HepG2 (cell line): ENCODE results near the gene C10orf71. TPM values are rescaled to one million over a fixed set of nuclear protein-coding genes. Genes with fewer than 3 reads are reported as not detected.

Experiments used
- ATAC-seq: fragments of 200-7000 bp; cut with Tn5 transposase; 3 replicates; pipeline ENCODE4 v1.9.1; 2020; ENCODE audit warnings: mild to moderate bottlenecking, moderate library complexity
- BruUV-seq: library from RNA; stranded (reverse); fragments of 400-500 nt; replicated peaks from 2 replicates; lab custom pipeline; 2021; lab: Mats Ljungman, UMichigan
- CTCF ChIA-PET: fragments of 300-600 bp; formaldehyde crosslinking; extraction: SDS; loops from one replicate; lab custom pipeline; 2021; ENCODE audit warnings: low total read pairs, inconsistent platforms, low intra/inter-chr PET ratio; lab: Yijun Ruan, JAX
- POLR2A ChIA-PET: fragments of 350-600 bp; sonication (Branson Sonifier 250); formaldehyde crosslinking; loops from one replicate; lab custom pipeline; 2020; ENCODE audit warnings: antibody characterized with exemption, inconsistent platforms; lab: Yijun Ruan, JAX
- DNase-seq: peaks from one replicate; pipeline ENCODE4 v3.0.0-alpha.2; 2015; ENCODE audit warnings: low spot score
- FAIRE-seq: peaks from 3 replicates; lab custom pipeline; 2011; peaks lifted over from hg19 to GRCh38; lab: Jason Lieb, UNC
- H2AFZ ChIP-seq: one replicate; pipeline ENCODE4 v1.6.1; 2011; ENCODE audit warnings: low read length, inconsistent platforms
- H3K27ac ChIP-seq: fragments of 300-600 bp; 3 replicates; pipeline ENCODE4 v1.8.0; 2011; ENCODE audit warnings: mixed run types, mild to moderate bottlenecking, mixed read lengths, low read length, inconsistent platforms; ENCODE audit not compliant: insufficient read depth; ENCODE audit errors: extremely low read length
- H3K27me3 ChIP-seq, 2 experiments: fragments of 200-600 bp in 1 of 2; 2 replicates in 1 of 2; 3 replicates in 1 of 2; pipeline versions ENCODE4 v1.6.0 to v1.8.0; 2011; ENCODE audit warnings: low read length in 2 of 2, mild to moderate bottlenecking in 2 of 2, moderate library complexity in 2 of 2, inconsistent platforms in 1 of 2; ENCODE audit not compliant: insufficient read depth in 2 of 2, control insufficient read depth in 1 of 2
- H3K36me3 ChIP-seq, 2 experiments: fragments of 200-600 bp in 1 of 2; replicated peaks in 1 of 2; 2 replicates in 1 of 2; 3 replicates in 1 of 2; pipeline versions ENCODE4 v1.5.1 to v1.8.0; 2011; ENCODE audit warnings: low read length in 2 of 2, inconsistent platforms in 1 of 2; ENCODE audit not compliant: insufficient read depth in 2 of 2, control insufficient read depth in 1 of 2
- H3K4me1 ChIP-seq: 2 replicates; pipeline ENCODE4 v1.5.1; 2012; ENCODE audit warnings: low read length, inconsistent platforms; ENCODE audit not compliant: insufficient read depth
- H3K4me2 ChIP-seq: 2 replicates; pipeline ENCODE4 v1.6.0; 2011; ENCODE audit warnings: low read depth, low read length, inconsistent platforms
- H3K4me3 ChIP-seq, 3 experiments: fragments of 200-600 bp in 1 of 3; sonication (generic), shearing (Covaris generic) in 1 of 3; replicated peaks in 1 of 3; 2 replicates each; pipeline ENCODE4 v1.5.1; 2011 to 2016; ENCODE audit warnings: low read length in 3 of 3, inconsistent platforms in 2 of 3, low read depth in 2 of 3, mild to moderate bottlenecking in 2 of 3, control low read depth in 1 of 3, mixed read lengths in 1 of 3; ENCODE audit not compliant: insufficient read depth in 1 of 3
- H3K79me2 ChIP-seq: one replicate; pipeline ENCODE4 v1.6.1; 2011; ENCODE audit warnings: low read length, inconsistent platforms; ENCODE audit not compliant: insufficient read depth
- H3K9ac ChIP-seq: 2 replicates; pipeline ENCODE4 v1.6.0; 2011; ENCODE audit warnings: mild to moderate bottlenecking, low read depth, low read length, inconsistent platforms; ENCODE audit not compliant: insufficient read depth
- H3K9me3 ChIP-seq: 2 replicates; pipeline ENCODE4 v1.5.1; 2012; ENCODE audit warnings: mild to moderate bottlenecking, low read length
- H4K20me1 ChIP-seq: 2 replicates; pipeline ENCODE4 v1.6.0; 2011; ENCODE audit warnings: inconsistent platforms, mild to moderate bottlenecking, low read length, moderate library complexity; ENCODE audit not compliant: insufficient read depth
- AGO2 ChIP-seq: fragments of 200-400 bp; formaldehyde crosslinking; optimal IDR thresholded peaks from 2 replicates; pipeline ENCODE3; 2017; ENCODE audit warnings: mild to moderate bottlenecking, low read depth, low read length, moderate library complexity
- ASH2L ChIP-seq: fragments of 300-600, 200-600 bp; sonication (generic); IDR thresholded peaks from 2 replicates; pipeline ENCODE4 v1.7.0; 2017; ENCODE audit warnings: low read depth, mild to moderate bottlenecking, moderate library complexity, mixed read lengths, low read length; ENCODE audit not compliant: insufficient read length
- CBX5 ChIP-seq: sonication (generic); formaldehyde crosslinking; IDR thresholded peaks from 2 replicates; pipeline ENCODE4 v1.4.0; 2020; ENCODE audit warnings: missing genetic modification reagents, borderline replicate concordance
- ELF3 ChIP-seq: IDR thresholded peaks from 2 replicates; pipeline ENCODE4 v1.6.1; 2016; ENCODE audit warnings: missing genetic modification reagents, missing compliant biosample characterization
- KMT2A ChIP-seq: sonication (generic); formaldehyde crosslinking; IDR thresholded peaks from 2 replicates; pipeline ENCODE4 v1.4.0; 2020; ENCODE audit warnings: missing genetic modification reagents
- MBD4 ChIP-seq: IDR thresholded peaks from 2 replicates; pipeline ENCODE4 v1.6.1; 2012; ENCODE audit warnings: low read length, inconsistent platforms, borderline replicate concordance
- SAFB2 ChIP-seq: sonication (generic); formaldehyde crosslinking; IDR thresholded peaks from 2 replicates; pipeline ENCODE4 v1.5.1; 2020; ENCODE audit warnings: missing genetic modification reagents, low read depth, mild to moderate bottlenecking, borderline replicate concordance
- TP53 ChIP-seq: sonication (generic); formaldehyde crosslinking; conservative IDR thresholded peaks from 2 replicates; pipeline ENCODE4 v1.4.0; 2020; ENCODE audit warnings: missing genetic modification reagents
- ZNF20 ChIP-seq: sonication (generic); formaldehyde crosslinking; IDR thresholded peaks from 2 replicates; pipeline ENCODE4 v1.4.0; 2020; ENCODE audit warnings: mild to moderate bottlenecking, moderate library complexity, missing genetic modification reagents
- ZNF34 ChIP-seq: sonication (generic); formaldehyde crosslinking; IDR thresholded peaks from 2 replicates; pipeline ENCODE4 v1.4.0; 2020; ENCODE audit warnings: mild to moderate bottlenecking, missing genetic modification reagents, borderline replicate concordance
- ZNF367 ChIP-seq: sonication (generic); formaldehyde crosslinking; IDR thresholded peaks from 2 replicates; pipeline ENCODE4 v1.4.0; 2020; ENCODE audit warnings: missing genetic modification reagents, borderline replicate concordance
- ZNF772 ChIP-seq: sonication (generic); formaldehyde crosslinking; IDR thresholded peaks from 2 replicates; pipeline ENCODE4 v1.5.0; 2020; ENCODE audit warnings: mild to moderate bottlenecking, missing genetic modification reagents
- ZNF850 ChIP-seq: sonication (generic); formaldehyde crosslinking; conservative IDR thresholded peaks from 2 replicates; pipeline ENCODE4 v1.9.0; 2021; ENCODE audit warnings: mild to moderate bottlenecking, missing genetic modification reagents
- WGBS: methylation state at CpG from one replicate; pipeline ENCODE4 v1.1.6; 2017; ENCODE audit warnings: low lambda C conversion rate; 5-methylcytosine and 5-hydroxymethylcytosine counted together
- in situ Hi-C: cut with HindIII; loops from 2 replicates; pipeline ENCODE4 v1.10.0; 2017; ENCODE audit warnings: low pct_unique_long_range_greater_than_20kb; ENCODE audit not compliant: extremely low pct_ligation_motif_present
- intact Hi-C: fragments of 100-400 bp; cut with micrococcal nuclease; formaldehyde crosslinking; loops from one replicate; pipeline ENCODE4 v1.10.0; 2022; ENCODE audit not compliant: unreplicated experiment
- polyA plus RNA-seq, 8 experiments: library from polyadenylated mRNA; depleted of rRNA in 3 of 8; stranded (reverse) in 7 of 8; unstranded in 1 of 8; fragments of >200 nt; fragmentation: Illumina TruSeq in 4 of 8; extraction: Trizol in 4 of 8; gene quantifications; 2 replicates each; pipeline versions ENCODE4 v1.2.1 to v1.2.3, GENCODE V29; 2011 to 2016; ENCODE audit warnings: low read depth in 4 of 8, missing spikeins in 1 of 8, mixed read lengths in 1 of 8; ENCODE audit not compliant: insufficient read depth in 1 of 8
- total RNA-seq, 5 experiments: library from RNA; depleted of rRNA; stranded (reverse); fragments of >200 nt; fragmentation: Illumina TruSeq; extraction: Trizol; gene quantifications; 2 replicates each; pipeline ENCODE4 v1.2.3, GENCODE V29; 2016; ENCODE audit warnings: low read depth in 1 of 5
- TF ChIP-seq, protein P1 (sequence below): sonication (generic); formaldehyde crosslinking; IDR thresholded peaks from 2 replicates; pipeline ENCODE4 v1.4.0; 2020; ENCODE audit warnings: missing genetic modification reagents
- TF ChIP-seq, protein P2 (sequence below): sonication (generic); formaldehyde crosslinking; IDR thresholded peaks from 2 replicates; pipeline ENCODE4 v1.4.0; 2020; ENCODE audit warnings: missing genetic modification reagents, borderline replicate concordance
- TF ChIP-seq, protein P3 (sequence below): IDR thresholded peaks from 2 replicates; pipeline ENCODE4 v1.6.1; 2018; ENCODE audit warnings: missing genetic modification reagents, mild to moderate bottlenecking, missing compliant biosample characterization
- TF ChIP-seq, protein P4 (sequence below): sonication (generic); formaldehyde crosslinking; IDR thresholded peaks from 2 replicates; pipeline ENCODE4 v1.4.0; 2020; ENCODE audit warnings: missing genetic modification reagents, borderline replicate concordance

Gene C10orf71
- total and polyA plus RNA-seq, 2 of the 13 experiments (the other 11 are each of a cell fraction or from before 2014, with no cell fraction given) = not detected

DNA sequence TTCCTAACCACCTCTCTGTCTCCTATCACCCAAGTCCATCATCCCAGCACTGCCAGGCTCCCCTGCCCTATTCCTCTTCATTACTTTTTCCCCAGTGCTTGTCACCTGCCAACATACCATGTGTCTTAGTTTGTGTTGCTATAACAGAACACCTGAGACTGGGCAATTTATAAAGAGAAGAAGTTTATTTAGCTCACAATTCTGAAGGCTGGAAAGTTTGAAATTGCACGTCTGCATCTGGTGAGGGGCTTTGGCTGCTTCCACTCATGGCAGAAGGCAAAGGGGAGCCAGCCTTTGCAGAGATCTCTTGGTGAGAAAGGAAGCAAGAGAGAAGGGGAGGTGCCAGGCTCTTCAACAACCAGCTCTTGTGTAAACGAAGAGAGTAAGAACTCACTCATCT, 49.6 kb downstream of the C10orf71 start:
- H4K20me1 ChIP-seq = no peaks in the 10 kb centered on the region
- H3K9me3 ChIP-seq = no peaks in the 10 kb centered on the region
- no peak for FAIRE-seq
- in situ Hi-C loops = no loop called here
- 12% methylated on average over 2 of the region's 2 CpGs for WGBS
- no peaks in the 10 kb centered on the region for H3K4me1 ChIP-seq
- no peaks in the 10 kb centered on the region for H3K79me2 ChIP-seq
- intact Hi-C loops = no loop called here
- H3K4me3 ChIP-seq = no peak overlapping the region
- no peak for DNase-seq
- no peaks in the 10 kb centered on the region for H3K36me3 ChIP-seq
- no peak overlapping the region for H3K27ac ChIP-seq
- H2AFZ ChIP-seq = no peak overlapping the region
- ATAC-seq = no peak
- no peaks in the 10 kb centered on the region for H3K27me3 ChIP-seq
- H3K9ac ChIP-seq = no peak overlapping the region
- ChIA-PET CTCF (no interaction called here), POLR2A (no interaction called here)
- no peak overlapping the region for H3K4me2 ChIP-seq
- no TSS peak for BruUV-seq
- TF ChIP-seq ASH2L (no peak), CBX5 (CRISPR knock-in tag) (no peak), ZNF367 (CRISPR knock-in tag) (no peak), ZNF772 (CRISPR knock-in tag) (no peak), MBD4 (no peak), KMT2A (CRISPR knock-in tag) (no peak), ZNF850 (no peak), ZNF20 (CRISPR knock-in tag) (no peak), ELF3 (no peak), AGO2 (no peak), TP53 (CRISPR knock-in tag) (no peak), ZNF34 (CRISPR knock-in tag) (no peak), SAFB2 (CRISPR knock-in tag) (no peak)
- TF ChIP-seq, protein P1, sequence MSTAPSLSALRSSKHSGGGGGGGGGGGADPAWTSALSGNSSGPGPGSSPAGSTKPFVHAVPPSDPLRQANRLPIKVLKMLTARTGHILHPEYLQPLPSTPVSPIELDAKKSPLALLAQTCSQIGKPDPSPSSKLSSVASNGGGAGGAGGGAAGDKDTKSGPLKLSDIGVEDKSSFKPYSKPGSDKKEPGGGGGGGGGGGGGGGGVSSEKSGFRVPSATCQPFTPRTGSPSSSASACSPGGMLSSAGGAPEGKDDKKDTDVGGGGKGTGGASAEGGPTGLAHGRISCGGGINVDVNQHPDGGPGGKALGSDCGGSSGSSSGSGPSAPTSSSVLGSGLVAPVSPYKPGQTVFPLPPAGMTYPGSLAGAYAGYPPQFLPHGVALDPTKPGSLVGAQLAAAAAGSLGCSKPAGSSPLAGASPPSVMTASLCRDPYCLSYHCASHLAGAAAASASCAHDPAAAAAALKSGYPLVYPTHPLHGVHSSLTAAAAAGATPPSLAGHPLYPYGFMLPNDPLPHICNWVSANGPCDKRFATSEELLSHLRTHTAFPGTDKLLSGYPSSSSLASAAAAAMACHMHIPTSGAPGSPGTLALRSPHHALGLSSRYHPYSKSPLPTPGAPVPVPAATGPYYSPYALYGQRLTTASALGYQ (CRISPR knock-in tag) = no peak
- TF ChIP-seq, protein P2, sequence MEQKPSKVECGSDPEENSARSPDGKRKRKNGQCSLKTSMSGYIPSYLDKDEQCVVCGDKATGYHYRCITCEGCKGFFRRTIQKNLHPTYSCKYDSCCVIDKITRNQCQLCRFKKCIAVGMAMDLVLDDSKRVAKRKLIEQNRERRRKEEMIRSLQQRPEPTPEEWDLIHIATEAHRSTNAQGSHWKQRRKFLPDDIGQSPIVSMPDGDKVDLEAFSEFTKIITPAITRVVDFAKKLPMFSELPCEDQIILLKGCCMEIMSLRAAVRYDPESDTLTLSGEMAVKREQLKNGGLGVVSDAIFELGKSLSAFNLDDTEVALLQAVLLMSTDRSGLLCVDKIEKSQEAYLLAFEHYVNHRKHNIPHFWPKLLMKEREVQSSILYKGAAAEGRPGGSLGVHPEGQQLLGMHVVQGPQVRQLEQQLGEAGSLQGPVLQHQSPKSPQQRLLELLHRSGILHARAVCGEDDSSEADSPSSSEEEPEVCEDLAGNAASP = no peak
- TF ChIP-seq, protein P3, sequence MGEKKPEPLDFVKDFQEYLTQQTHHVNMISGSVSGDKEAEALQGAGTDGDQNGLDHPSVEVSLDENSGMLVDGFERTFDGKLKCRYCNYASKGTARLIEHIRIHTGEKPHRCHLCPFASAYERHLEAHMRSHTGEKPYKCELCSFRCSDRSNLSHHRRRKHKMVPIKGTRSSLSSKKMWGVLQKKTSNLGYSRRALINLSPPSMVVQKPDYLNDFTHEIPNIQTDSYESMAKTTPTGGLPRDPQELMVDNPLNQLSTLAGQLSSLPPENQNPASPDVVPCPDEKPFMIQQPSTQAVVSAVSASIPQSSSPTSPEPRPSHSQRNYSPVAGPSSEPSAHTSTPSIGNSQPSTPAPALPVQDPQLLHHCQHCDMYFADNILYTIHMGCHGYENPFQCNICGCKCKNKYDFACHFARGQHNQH (CRISPR knock-in tag) = no peak
- TF ChIP-seq, protein P4, sequence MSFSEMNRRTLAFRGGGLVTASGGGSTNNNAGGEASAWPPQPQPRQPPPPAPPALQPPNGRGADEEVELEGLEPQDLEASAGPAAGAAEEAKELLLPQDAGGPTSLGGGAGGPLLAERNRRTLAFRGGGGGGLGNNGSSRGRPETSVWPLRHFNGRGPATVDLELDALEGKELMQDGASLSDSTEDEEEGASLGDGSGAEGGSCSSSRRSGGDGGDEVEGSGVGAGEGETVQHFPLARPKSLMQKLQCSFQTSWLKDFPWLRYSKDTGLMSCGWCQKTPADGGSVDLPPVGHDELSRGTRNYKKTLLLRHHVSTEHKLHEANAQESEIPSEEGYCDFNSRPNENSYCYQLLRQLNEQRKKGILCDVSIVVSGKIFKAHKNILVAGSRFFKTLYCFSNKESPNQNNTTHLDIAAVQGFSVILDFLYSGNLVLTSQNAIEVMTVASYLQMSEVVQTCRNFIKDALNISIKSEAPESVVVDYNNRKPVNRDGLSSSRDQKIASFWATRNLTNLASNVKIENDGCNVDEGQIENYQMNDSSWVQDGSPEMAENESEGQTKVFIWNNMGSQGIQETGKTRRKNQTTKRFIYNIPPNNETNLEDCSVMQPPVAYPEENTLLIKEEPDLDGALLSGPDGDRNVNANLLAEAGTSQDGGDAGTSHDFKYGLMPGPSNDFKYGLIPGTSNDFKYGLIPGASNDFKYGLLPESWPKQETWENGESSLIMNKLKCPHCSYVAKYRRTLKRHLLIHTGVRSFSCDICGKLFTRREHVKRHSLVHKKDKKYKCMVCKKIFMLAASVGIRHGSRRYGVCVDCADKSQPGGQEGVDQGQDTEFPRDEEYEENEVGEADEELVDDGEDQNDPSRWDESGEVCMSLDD = no peak
